DND-41 (cell line): ENCODE data around the gene PYURF.

Source experiments
- ATAC-seq: fragments of 200-7000 bp; cut with Tn5 transposase; 3 replicates; pipeline ENCODE4 v1.9.1; 2021; ENCODE audit warnings: low read depth; ENCODE audit not compliant: insufficient read depth
- DNase-seq: peaks from one replicate; pipeline ENCODE4 v3.0.0-alpha.2; 2020
- H2AFZ ChIP-seq: 2 replicates; pipeline ENCODE4 v1.6.0; 2012; ENCODE audit warnings: low read depth, low read length
- H3K27ac ChIP-seq: 2 replicates; pipeline ENCODE4 v1.5.1; 2012; ENCODE audit warnings: low read length, inconsistent platforms
- H3K27me3 ChIP-seq: fragments of 200-600 bp; sonication (generic); 2 replicates; pipeline ENCODE4 v1.6.0; 2012; ENCODE audit warnings: low read length, mild to moderate bottlenecking, inconsistent platforms; ENCODE audit not compliant: insufficient read depth, poor library complexity
- H3K36me3 ChIP-seq: 2 replicates; pipeline ENCODE4 v1.5.1; 2012; ENCODE audit warnings: low read length, inconsistent platforms; ENCODE audit not compliant: insufficient read depth
- H3K4me1 ChIP-seq: 2 replicates; pipeline ENCODE4 v1.5.1; 2012; ENCODE audit warnings: mild to moderate bottlenecking, low read length; ENCODE audit not compliant: insufficient read depth
- H3K4me2 ChIP-seq: 2 replicates; pipeline ENCODE4 v1.6.0; 2012; ENCODE audit warnings: mild to moderate bottlenecking, moderate library complexity, low read length, inconsistent platforms; ENCODE audit not compliant: insufficient read depth
- H3K4me3 ChIP-seq, 2 experiments: fragments of 200-600 bp in 1 of 2; shearing (Covaris generic) in 1 of 2; 2 replicates each; pipeline ENCODE4 v1.5.1; 2012 to 2016; ENCODE audit warnings: inconsistent platforms in 2 of 2, low read length in 2 of 2, mild to moderate bottlenecking in 2 of 2, low read depth in 1 of 2, moderate library complexity in 1 of 2
- H3K79me2 ChIP-seq: 2 replicates; pipeline ENCODE4 v1.6.0; 2012; ENCODE audit warnings: low read length, inconsistent platforms; ENCODE audit not compliant: insufficient read depth
- H3K9ac ChIP-seq: 2 replicates; pipeline ENCODE4 v1.6.0; 2012; ENCODE audit warnings: low read depth, mild to moderate bottlenecking, inconsistent platforms, low read length, moderate library complexity
- H3K9me3 ChIP-seq: 2 replicates; pipeline ENCODE4 v1.5.1; 2012; ENCODE audit warnings: low read length, moderate library complexity, mild to moderate bottlenecking, inconsistent platforms; ENCODE audit not compliant: insufficient read depth, severe bottlenecking
- H4K20me1 ChIP-seq: 2 replicates; pipeline ENCODE4 v1.6.0; 2012; ENCODE audit warnings: low read length; ENCODE audit not compliant: insufficient read depth
- EZH2 ChIP-seq: IDR thresholded peaks from 3 replicates; pipeline ENCODE4 v1.6.1; 2012; ENCODE audit warnings: borderline replicate concordance, low read depth, mild to moderate bottlenecking, moderate library complexity, low read length, inconsistent platforms; ENCODE audit not compliant: severe bottlenecking
- TF ChIP-seq, protein P1 (sequence below): IDR thresholded peaks from 2 replicates; pipeline ENCODE4 v1.5.1; 2012; ENCODE audit warnings: borderline replicate concordance, low read length, moderate library complexity, mild to moderate bottlenecking; ENCODE audit not compliant: poor library complexity, severe bottlenecking; ENCODE audit errors: extremely low read depth

PYURF gene

DNA sequence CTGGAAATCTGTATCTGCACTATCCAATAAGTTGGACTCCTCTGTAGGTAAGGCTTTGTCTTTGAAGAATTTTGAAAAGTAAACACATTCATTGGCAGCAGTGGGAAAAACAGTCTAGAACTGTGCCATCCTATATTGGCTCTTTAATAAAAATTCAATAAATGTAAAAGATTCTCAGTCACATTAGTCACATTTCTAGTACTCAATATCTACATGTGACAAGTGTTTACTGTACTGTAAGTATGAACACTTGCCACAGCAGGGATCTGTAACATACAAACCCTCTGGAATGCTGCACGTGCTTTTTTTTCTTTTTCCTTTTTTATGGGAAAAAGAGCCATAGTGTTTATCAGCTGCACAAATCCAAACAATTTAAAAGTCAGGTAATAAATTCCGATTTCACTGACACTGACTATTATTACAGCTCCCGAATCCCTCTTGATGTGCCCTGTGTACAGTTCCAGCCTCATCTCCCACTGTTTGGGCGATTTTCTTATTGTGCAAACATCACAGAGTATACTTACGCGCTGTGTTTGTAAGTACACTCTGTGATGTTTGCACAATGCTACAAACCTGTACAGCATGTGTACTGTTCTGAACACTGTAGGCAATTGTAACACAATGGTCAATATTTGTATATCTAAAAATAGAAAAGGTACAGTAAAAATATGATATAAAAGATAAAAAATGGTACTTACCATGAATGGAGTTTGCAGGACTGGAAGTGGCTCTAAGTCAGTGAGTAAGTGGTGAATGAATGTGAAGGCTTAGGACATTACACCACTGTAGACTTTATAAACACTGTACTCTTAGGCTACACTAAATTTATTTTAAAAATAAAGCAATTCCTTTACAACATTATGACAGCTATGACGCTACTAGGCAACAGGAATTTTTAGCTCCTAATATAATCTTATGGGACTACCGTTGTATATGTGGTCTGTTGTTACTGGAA is 8.7 kb downstream of the PYURF start:
- Histone ChIP-seq H3K4me3 (no peak overlapping the region), H3K27ac (no peak overlapping the region), H4K20me1 (no peaks in the 10 kb centered on the region), H3K9me3 (no peaks in the 10 kb centered on the region), H3K79me2 (no peaks in the 10 kb centered on the region), H3K27me3 (no peaks in the 10 kb centered on the region), H2AFZ (no peak overlapping the region), H3K4me1 (peaks cover 4% of the 10 kb centered on the region; the same call in 1 of the 2 replicates), H3K4me2 (no peak overlapping the region), H3K36me3 (no peaks in the 10 kb centered on the region), H3K9ac (no peak overlapping the region)
- DNase-seq (no peak), ATAC-seq (no peak)
- TF ChIP-seq, protein P1, sequence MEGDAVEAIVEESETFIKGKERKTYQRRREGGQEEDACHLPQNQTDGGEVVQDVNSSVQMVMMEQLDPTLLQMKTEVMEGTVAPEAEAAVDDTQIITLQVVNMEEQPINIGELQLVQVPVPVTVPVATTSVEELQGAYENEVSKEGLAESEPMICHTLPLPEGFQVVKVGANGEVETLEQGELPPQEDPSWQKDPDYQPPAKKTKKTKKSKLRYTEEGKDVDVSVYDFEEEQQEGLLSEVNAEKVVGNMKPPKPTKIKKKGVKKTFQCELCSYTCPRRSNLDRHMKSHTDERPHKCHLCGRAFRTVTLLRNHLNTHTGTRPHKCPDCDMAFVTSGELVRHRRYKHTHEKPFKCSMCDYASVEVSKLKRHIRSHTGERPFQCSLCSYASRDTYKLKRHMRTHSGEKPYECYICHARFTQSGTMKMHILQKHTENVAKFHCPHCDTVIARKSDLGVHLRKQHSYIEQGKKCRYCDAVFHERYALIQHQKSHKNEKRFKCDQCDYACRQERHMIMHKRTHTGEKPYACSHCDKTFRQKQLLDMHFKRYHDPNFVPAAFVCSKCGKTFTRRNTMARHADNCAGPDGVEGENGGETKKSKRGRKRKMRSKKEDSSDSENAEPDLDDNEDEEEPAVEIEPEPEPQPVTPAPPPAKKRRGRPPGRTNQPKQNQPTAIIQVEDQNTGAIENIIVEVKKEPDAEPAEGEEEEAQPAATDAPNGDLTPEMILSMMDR, result no peak
- TF ChIP-seq EZH2, result no peak

DNA sequence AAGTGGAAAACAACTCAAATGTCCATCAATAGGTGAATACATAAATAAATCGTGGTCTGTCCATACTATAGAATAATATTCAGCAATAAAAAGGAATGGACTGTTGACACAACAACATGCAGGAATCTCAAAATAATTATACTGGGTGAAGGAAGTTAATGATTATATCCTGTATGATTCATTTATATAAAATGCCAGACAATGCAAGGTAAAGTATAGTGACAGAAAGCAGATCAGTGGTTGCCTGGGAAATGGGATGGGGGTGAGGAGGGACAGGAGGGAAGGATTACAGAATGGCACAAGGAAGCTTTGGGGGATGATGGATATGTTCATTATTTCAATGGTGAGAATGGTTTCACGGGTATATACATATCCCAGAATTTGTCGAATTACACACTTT is 12.3 kb downstream of the PYURF start:
- Histone ChIP-seq H3K9me3 (no peaks in the 10 kb centered on the region), H3K79me2 (no peaks in the 10 kb centered on the region), H4K20me1 (no peaks in the 10 kb centered on the region), H3K36me3 (no peaks in the 10 kb centered on the region), H2AFZ (no peak overlapping the region), H3K27ac (no peak overlapping the region), H3K4me2 (no peak overlapping the region), H3K4me1 (peaks cover 4% of the 10 kb centered on the region; the same call in 1 of the 2 replicates), H3K27me3 (no peaks in the 10 kb centered on the region), H3K9ac (no peak overlapping the region), H3K4me3 (no peak overlapping the region)
- DNase-seq (no peak), ATAC-seq (no peak)
- TF ChIP-seq EZH2, result no peak

DNA sequence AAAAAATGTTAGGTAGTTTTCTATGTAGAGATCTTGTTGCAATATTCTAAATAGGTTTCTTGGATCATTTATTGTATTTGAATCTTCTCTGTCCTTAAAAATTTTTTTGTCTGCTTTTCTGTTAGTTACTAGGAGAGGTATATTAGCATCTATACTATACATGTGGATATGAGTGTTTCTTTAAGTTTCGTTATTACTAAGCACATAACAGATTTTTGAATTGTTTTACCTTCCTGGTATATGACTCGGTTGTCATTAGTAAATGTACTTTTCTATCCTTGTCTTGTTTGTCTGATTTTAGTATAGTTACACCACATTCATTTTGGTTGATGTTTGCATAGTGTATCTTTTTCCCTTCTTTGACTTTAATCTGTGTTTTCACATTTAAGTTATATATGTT is 20.2 kb downstream of the PYURF start:
- TF ChIP-seq EZH2, result no peak
- TF ChIP-seq, protein P1, result no peak
- Histone ChIP-seq H3K4me3 (no peak overlapping the region), H3K36me3 (no peaks in the 10 kb centered on the region; the same call in 1 of the 2 replicates), H2AFZ (no peak overlapping the region), H3K4me1 (no peaks in the 10 kb centered on the region), H3K27me3 (no peaks in the 10 kb centered on the region), H3K27ac (no peak overlapping the region), H3K79me2 (no peaks in the 10 kb centered on the region), H4K20me1 (no peaks in the 10 kb centered on the region), H3K4me2 (no peak overlapping the region), H3K9me3 (no peaks in the 10 kb centered on the region), H3K9ac (no peak overlapping the region)
- ATAC-seq (no peak), DNase-seq (no peak)

DNA sequence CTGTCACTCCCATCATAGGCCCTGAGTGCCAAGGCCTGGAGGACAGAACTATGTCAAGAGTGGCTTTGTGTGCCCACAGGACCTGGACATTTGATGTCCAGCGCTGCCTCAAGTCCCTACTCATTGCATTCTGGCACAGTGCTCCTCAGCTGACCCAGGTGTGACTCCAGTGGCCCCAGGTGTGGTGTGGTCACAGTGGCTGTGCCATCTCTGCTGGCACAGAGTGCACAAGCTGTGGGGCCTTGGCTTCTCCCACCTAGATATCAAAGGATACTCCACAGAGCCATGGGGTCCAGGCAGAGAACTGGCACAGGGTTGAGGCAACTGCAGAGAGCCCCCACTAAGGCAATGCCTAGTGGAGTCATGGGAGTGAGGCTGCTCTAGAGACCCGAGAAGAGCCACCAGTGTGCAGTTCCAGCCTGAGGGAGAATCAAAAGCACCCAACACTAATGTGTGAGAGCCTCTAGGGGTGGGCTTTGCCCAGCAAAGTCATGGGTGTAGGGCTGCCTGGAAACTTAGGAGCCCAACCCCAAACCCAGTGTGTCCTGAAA is 25.6 kb downstream of the PYURF start:
- DNase-seq, result no peak
- H3K4me1 ChIP-seq, result no peaks in the 10 kb centered on the region
- no peak overlapping the region for H2AFZ ChIP-seq
- no peaks in the 10 kb centered on the region for H3K36me3 ChIP-seq
- TF ChIP-seq EZH2, result no peak
- TF ChIP-seq, protein P1, result no peak
- H3K4me2 ChIP-seq, result no peak overlapping the region
- no peaks in the 10 kb centered on the region for H3K27me3 ChIP-seq
- ATAC-seq, result no peak
- H3K27ac ChIP-seq, result no peak overlapping the region
- no peak overlapping the region for H3K9ac ChIP-seq
- no peaks in the 10 kb centered on the region for H3K9me3 ChIP-seq
- no peak overlapping the region for H3K4me3 ChIP-seq
- H3K79me2 ChIP-seq, result no peaks in the 10 kb centered on the region
- no peaks in the 10 kb centered on the region for H4K20me1 ChIP-seq
